H9 (cell line): ENCODE measurements around the gene NAA10. TPM values are rescaled to one million over a fixed set of nuclear protein-coding genes. Genes with fewer than 3 reads are reported as not detected.

ENCODE experiments used
- DNase-seq: peaks from one replicate; pipeline ENCODE4 v3.0.0-alpha.2; 2017
- H2AFZ ChIP-seq: one replicate; pipeline ENCODE4 v1.6.1; 2013; ENCODE audit warnings: mild to moderate bottlenecking, low read length, control low read depth, moderate library complexity
- H2AK5ac ChIP-seq: 2 replicates; pipeline ENCODE4 v1.6.1; 2013; ENCODE audit warnings: low read length, control low read depth, mixed read lengths; ENCODE audit not compliant: insufficient read length
- H2BK120ac ChIP-seq: one replicate; pipeline ENCODE4 v1.6.1; 2013; ENCODE audit warnings: low read depth, mild to moderate bottlenecking, low read length, control low read depth, inconsistent platforms; ENCODE audit not compliant: poor library complexity, severe bottlenecking
- H2BK12ac ChIP-seq: 2 replicates; pipeline ENCODE4 v1.6.1; 2013; ENCODE audit warnings: low read length, control low read depth, mixed read lengths, low read depth; ENCODE audit not compliant: insufficient read length
- H2BK15ac ChIP-seq: 2 replicates; pipeline ENCODE4 v1.6.1; 2013; ENCODE audit warnings: low read depth, low read length, control low read depth
- H2BK20ac ChIP-seq: one replicate; pipeline ENCODE4 v1.6.1; 2013; ENCODE audit warnings: low read depth, mild to moderate bottlenecking, low read length, control low read depth, inconsistent platforms; ENCODE audit not compliant: poor library complexity, severe bottlenecking
- H2BK5ac ChIP-seq: 2 replicates; pipeline ENCODE4 v1.6.1; 2013; ENCODE audit warnings: low read length, control low read depth, mixed read lengths; ENCODE audit not compliant: insufficient read length
- H3K14ac ChIP-seq: 2 replicates; pipeline ENCODE4 v1.6.1; 2013; ENCODE audit warnings: low read length, control low read depth; ENCODE audit not compliant: insufficient read depth
- H3K18ac ChIP-seq: 2 replicates; pipeline ENCODE4 v1.6.1; 2013; ENCODE audit warnings: low read depth, mild to moderate bottlenecking, mixed read lengths, low read length, control low read depth; ENCODE audit not compliant: insufficient read length
- H3K23ac ChIP-seq: 2 replicates; pipeline ENCODE4 v1.6.1; 2013; ENCODE audit warnings: low read length, control low read depth, mixed read lengths, low read depth; ENCODE audit not compliant: insufficient read length
- H3K23me2 ChIP-seq: 2 replicates; pipeline ENCODE4 v1.6.1; 2013; ENCODE audit warnings: low read depth, mild to moderate bottlenecking, mixed read lengths, low read length, control low read depth; ENCODE audit not compliant: insufficient read length, poor library complexity, severe bottlenecking
- H3K27ac ChIP-seq: 2 replicates; pipeline ENCODE4 v1.5.1; 2013; ENCODE audit warnings: low read length, control low read depth, mixed read lengths, low read depth; ENCODE audit not compliant: insufficient read length
- H3K27me3 ChIP-seq: 2 replicates; pipeline ENCODE4 v1.6.1; 2013; ENCODE audit warnings: low read length, control low read depth, inconsistent platforms; ENCODE audit not compliant: insufficient read depth
- H3K4ac ChIP-seq: 2 replicates; pipeline ENCODE4 v1.6.1; 2013; ENCODE audit warnings: low read depth, mild to moderate bottlenecking, control low read depth, inconsistent platforms, low read length, moderate library complexity
- H3K4me1 ChIP-seq: 2 replicates; pipeline ENCODE4 v1.6.1; 2013; ENCODE audit warnings: low read length, control low read depth, inconsistent platforms; ENCODE audit not compliant: insufficient read depth
- H3K4me2 ChIP-seq: 2 replicates; pipeline ENCODE4 v1.6.1; 2013; ENCODE audit warnings: low read length, control low read depth, mixed read lengths; ENCODE audit not compliant: insufficient read length, insufficient read depth
- H3K56ac ChIP-seq: 2 replicates; pipeline ENCODE4 v1.6.1; 2013; ENCODE audit warnings: low read depth, mild to moderate bottlenecking, mixed read lengths, low read length, control low read depth; ENCODE audit not compliant: insufficient read length
- H3K79me1 ChIP-seq: 2 replicates; pipeline ENCODE4 v1.6.1; 2013; ENCODE audit warnings: low read depth, mild to moderate bottlenecking, moderate library complexity, low read length, control low read depth, inconsistent platforms; ENCODE audit not compliant: insufficient read depth, poor library complexity, severe bottlenecking
- H3K79me2 ChIP-seq: 2 replicates; pipeline ENCODE4 v1.6.1; 2013; ENCODE audit warnings: low read length, control low read depth, inconsistent platforms; ENCODE audit not compliant: insufficient read depth
- H3K9ac ChIP-seq: 2 replicates; pipeline ENCODE4 v1.6.1; 2013; ENCODE audit warnings: low read length, control low read depth, mixed read lengths; ENCODE audit not compliant: insufficient read length; ENCODE audit errors: extremely low read depth
- H3K9me3 ChIP-seq: one replicate; pipeline ENCODE4 v1.6.1; 2013; ENCODE audit warnings: low read depth, low read length, inconsistent platforms; ENCODE audit not compliant: control insufficient read depth
- H3T11ph ChIP-seq: one replicate; pipeline ENCODE4 v1.6.1; 2013; ENCODE audit warnings: mild to moderate bottlenecking, low read length, control low read depth, inconsistent platforms
- H4K20me1 ChIP-seq: one replicate; pipeline ENCODE4 v1.6.1; 2013; ENCODE audit not compliant: control insufficient read depth, insufficient read length, insufficient read depth
- H4K5ac ChIP-seq: 2 replicates; pipeline ENCODE4 v1.6.1; 2013; ENCODE audit warnings: low read depth, mild to moderate bottlenecking, mixed read lengths, low read length, control low read depth; ENCODE audit not compliant: insufficient read length
- H4K8ac ChIP-seq: replicated peaks from 2 replicates; pipeline ENCODE4 v1.6.1; 2013; ENCODE audit warnings: low read length, control low read depth, mixed read lengths, low read depth; ENCODE audit not compliant: insufficient read length
- H4K91ac ChIP-seq: 2 replicates; pipeline ENCODE4 v1.6.1; 2013; ENCODE audit warnings: low read depth, mild to moderate bottlenecking, moderate library complexity, mixed read lengths, low read length, control low read depth; ENCODE audit not compliant: insufficient read length
- H3K27ac Mint-ChIP-seq, 3 experiments: 2 replicates in 2 of 3; 3 replicates in 1 of 3; pipeline ENCODE4 v1.8.0; 2020 to 2021; ENCODE audit warnings: mixed read lengths in 3 of 3, mild to moderate bottlenecking in 1 of 3, moderate library complexity in 1 of 3
- H3K27me3 Mint-ChIP-seq: 2 replicates; pipeline ENCODE4 v1.8.0; 2021; ENCODE audit warnings: low read depth, mild to moderate bottlenecking, moderate library complexity, mixed read lengths
- H3K36me3 Mint-ChIP-seq, 3 experiments: 2 replicates in 2 of 3; 3 replicates in 1 of 3; pipeline ENCODE4 v1.8.0; 2020 to 2021; ENCODE audit warnings: low read depth in 3 of 3, mixed read lengths in 3 of 3; ENCODE audit not compliant: insufficient read depth in 1 of 3
- H3K4me1 Mint-ChIP-seq, 2 experiments: 2 replicates each; pipeline ENCODE4 v1.8.0; 2020; ENCODE audit warnings: mixed read lengths in 2 of 2
- H3K4me3 Mint-ChIP-seq, 2 experiments: 2 replicates in 1 of 2; 3 replicates in 1 of 2; pipeline ENCODE4 v1.8.0; 2020 to 2021; ENCODE audit warnings: mild to moderate bottlenecking in 2 of 2, mixed read lengths in 2 of 2, moderate library complexity in 1 of 2
- H3K9me3 Mint-ChIP-seq, 2 experiments: 2 replicates in 1 of 2; 3 replicates in 1 of 2; pipeline ENCODE4 v1.8.0; 2020; ENCODE audit warnings: mild to moderate bottlenecking in 2 of 2, mixed read lengths in 2 of 2, moderate library complexity in 1 of 2
- WGBS: extraction: QIAGEN DNeasy Blood & Tissue Kit; methylation state at CpG from one replicate; pipeline ENCODE4 v1.1.7; 2013; ENCODE audit warnings: missing lambda C conversion rate, low lambda C conversion rate, mixed read lengths; ENCODE audit not compliant: insufficient read length; ENCODE audit errors: extremely low coverage; 5-methylcytosine and 5-hydroxymethylcytosine counted together
- total RNA-seq: library from RNA; stranded (reverse); gene quantifications from 2 replicates; pipeline ENCODE4 v1.2.1, GENCODE V29; 2021
- TF ChIP-seq, protein P1 (sequence below): fragments of 200-600 bp; sonication (generic); conservative IDR thresholded peaks from 3 replicates; pipeline ENCODE4 v1.8.0; 2021; ENCODE audit warnings: antibody characterized with exemption, mild to moderate bottlenecking

Gene NAA10
- total RNA-seq, 1 experiment from 2014 or later = 101 TPM

GRCh38 chrX:153907456-153907855, 27.4 kb downstream of the NAA10 start:
- H2BK12ac ChIP-seq = no peak overlapping the region
- H3K56ac ChIP-seq = no peak overlapping the region
- H2BK15ac ChIP-seq = no peak overlapping the region
- no peak overlapping the region for H3K4me3 Mint-ChIP-seq
- no peak overlapping the region for H3K27ac ChIP-seq
- H3K14ac ChIP-seq = no peak overlapping the region
- H3K4ac ChIP-seq = no peak overlapping the region
- H3K4me1 Mint-ChIP-seq = peaks cover 2 to 13% of the 10 kb centered on the region in 2 experiments
- no peaks in the 10 kb centered on the region for H3K23me2 ChIP-seq
- no peak overlapping the region for H4K8ac ChIP-seq
- H3K9me3 Mint-ChIP-seq = peaks cover 54 to 67% of the 10 kb centered on the region in 2 experiments
- H3K27me3 Mint-ChIP-seq = no peaks in the 10 kb centered on the region
- no peak overlapping the region for H2BK5ac ChIP-seq
- WGBS = no CpG with 5 or more reads among the region's 12 CpGs
- peaks cover 11% of the 10 kb centered on the region for H3K9me3 ChIP-seq
- H3K18ac ChIP-seq = no peak overlapping the region
- H3K9ac ChIP-seq = no peak overlapping the region
- no peak overlapping the region for H3K27ac Mint-ChIP-seq
- no peaks in the 10 kb centered on the region for H3K4me1 ChIP-seq
- peaks cover 3 to 30% (median 11%) of the 10 kb centered on the region in 3 experiments; a peak in 4 of 7 replicates for H3K36me3 Mint-ChIP-seq
- H4K5ac ChIP-seq = no peak overlapping the region
- H3K79me1 ChIP-seq = no peaks in the 10 kb centered on the region
- H4K20me1 ChIP-seq = no peaks in the 10 kb centered on the region
- H3K23ac ChIP-seq = no peak overlapping the region
- no peak overlapping the region for H4K91ac ChIP-seq
- H3K27me3 ChIP-seq = no peaks in the 10 kb centered on the region
- H3K4me2 ChIP-seq = no peak overlapping the region
- DNase-seq = no peak
- no peak overlapping the region for H2BK20ac ChIP-seq
- no peak overlapping the region for H2AFZ ChIP-seq
- H3K79me2 ChIP-seq = no peaks in the 10 kb centered on the region
- H3T11ph ChIP-seq = no peak overlapping the region
- no peak overlapping the region for H2AK5ac ChIP-seq
- H2BK120ac ChIP-seq = no peak overlapping the region
- TF ChIP-seq, protein P1, sequence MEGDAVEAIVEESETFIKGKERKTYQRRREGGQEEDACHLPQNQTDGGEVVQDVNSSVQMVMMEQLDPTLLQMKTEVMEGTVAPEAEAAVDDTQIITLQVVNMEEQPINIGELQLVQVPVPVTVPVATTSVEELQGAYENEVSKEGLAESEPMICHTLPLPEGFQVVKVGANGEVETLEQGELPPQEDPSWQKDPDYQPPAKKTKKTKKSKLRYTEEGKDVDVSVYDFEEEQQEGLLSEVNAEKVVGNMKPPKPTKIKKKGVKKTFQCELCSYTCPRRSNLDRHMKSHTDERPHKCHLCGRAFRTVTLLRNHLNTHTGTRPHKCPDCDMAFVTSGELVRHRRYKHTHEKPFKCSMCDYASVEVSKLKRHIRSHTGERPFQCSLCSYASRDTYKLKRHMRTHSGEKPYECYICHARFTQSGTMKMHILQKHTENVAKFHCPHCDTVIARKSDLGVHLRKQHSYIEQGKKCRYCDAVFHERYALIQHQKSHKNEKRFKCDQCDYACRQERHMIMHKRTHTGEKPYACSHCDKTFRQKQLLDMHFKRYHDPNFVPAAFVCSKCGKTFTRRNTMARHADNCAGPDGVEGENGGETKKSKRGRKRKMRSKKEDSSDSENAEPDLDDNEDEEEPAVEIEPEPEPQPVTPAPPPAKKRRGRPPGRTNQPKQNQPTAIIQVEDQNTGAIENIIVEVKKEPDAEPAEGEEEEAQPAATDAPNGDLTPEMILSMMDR = no peak
